Stimulated activated naive CD8-positive, alpha-beta T cell treated with anti-CD3 and anti-CD28 coated beads, Interleukin-15, amount 100 ng/mL, for 72 hours (primary cell): Measurements from ENCODE around the gene IRF2BP1.
"Not testable (repeated sequence)": the region's sequence is repeated elsewhere in the genome, so short reads cannot be mapped to it uniquely, and the experiment has no call there.

Experiments
- ATAC-seq: fragments of 150-1000 bp; cut with Tn5 transposase; 2 replicates; pipeline ENCODE4 v1.10.0; 2021; ENCODE audit warnings: mild to moderate bottlenecking, moderate library complexity
- DNase-seq, 2 donors: peaks; one replicate each; pipeline ENCODE4 v3.0.0; 2021 to 2022
- H3K27ac Mint-ChIP-seq, 2 donors: one replicate each; pipeline ENCODE4 v1.8.0; 2022; ENCODE audit warnings: mild to moderate bottlenecking in 2 of 2, mixed read lengths in 2 of 2, moderate library complexity in 2 of 2
- H3K27me3 Mint-ChIP-seq: one replicate; pipeline ENCODE4 v1.8.0; 2022; ENCODE audit warnings: mixed read lengths
- H3K4me1 Mint-ChIP-seq: one replicate; pipeline ENCODE4 v1.8.0; 2022; ENCODE audit warnings: mild to moderate bottlenecking, mixed read lengths
- H3K4me3 Mint-ChIP-seq, 2 donors: one replicate each; pipeline ENCODE4 v1.8.0; 2022; ENCODE audit warnings: mild to moderate bottlenecking in 2 of 2, mixed read lengths in 2 of 2, moderate library complexity in 1 of 2
- H3K9me3 Mint-ChIP-seq, 2 donors: one replicate each; pipeline ENCODE4 v1.8.0; 2022; ENCODE audit warnings: mixed read lengths in 2 of 2

Gene IRF2BP1

DNA sequence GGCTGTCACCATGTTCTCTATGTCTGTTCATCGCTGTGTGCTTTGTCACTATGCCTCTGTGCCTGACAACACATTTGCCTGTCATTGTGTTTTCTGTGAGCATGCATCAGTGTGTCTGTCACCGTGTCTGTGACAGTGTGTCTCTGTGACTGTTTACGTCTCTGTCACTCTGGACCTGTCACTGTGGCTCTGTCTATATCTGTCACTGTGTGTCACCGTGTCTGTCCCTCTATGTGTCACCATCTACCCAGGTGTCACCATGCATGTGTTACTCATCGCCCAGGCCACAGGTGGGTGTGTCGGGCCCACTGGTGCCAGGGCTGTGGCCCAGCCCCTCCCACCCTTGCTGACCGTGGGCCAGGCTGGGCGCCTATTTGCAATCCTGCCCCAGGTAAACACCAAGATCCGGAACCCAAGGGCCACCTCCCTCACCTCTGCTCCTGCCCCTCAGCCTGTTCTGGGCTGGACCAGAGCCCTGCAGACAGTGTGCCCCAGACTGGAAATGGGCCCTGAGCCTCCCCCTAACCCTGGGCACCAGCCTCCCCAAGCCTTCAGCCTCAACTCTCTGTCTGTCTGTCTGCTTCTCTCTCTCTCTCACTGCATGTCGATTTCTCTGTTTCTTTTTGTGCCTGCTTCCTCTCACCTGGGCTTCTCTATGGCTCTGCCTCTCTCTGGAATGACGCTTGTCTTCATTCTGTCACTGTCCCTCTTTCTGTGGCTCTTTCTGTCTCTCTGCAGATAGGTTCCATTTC is 7.7 kb downstream of the IRF2BP1 start:
- Mint-ChIP-seq H3K9me3 (no peaks in the 10 kb centered on the region), H3K4me1 (peaks cover 39% of the 10 kb centered on the region), H3K4me3 (no peak overlapping the region), H3K27me3 (peaks cover 49% of the 10 kb centered on the region), H3K27ac (no peak overlapping the region)
- DNase-seq = no peak
- ATAC-seq = peak; percentile 76

DNA sequence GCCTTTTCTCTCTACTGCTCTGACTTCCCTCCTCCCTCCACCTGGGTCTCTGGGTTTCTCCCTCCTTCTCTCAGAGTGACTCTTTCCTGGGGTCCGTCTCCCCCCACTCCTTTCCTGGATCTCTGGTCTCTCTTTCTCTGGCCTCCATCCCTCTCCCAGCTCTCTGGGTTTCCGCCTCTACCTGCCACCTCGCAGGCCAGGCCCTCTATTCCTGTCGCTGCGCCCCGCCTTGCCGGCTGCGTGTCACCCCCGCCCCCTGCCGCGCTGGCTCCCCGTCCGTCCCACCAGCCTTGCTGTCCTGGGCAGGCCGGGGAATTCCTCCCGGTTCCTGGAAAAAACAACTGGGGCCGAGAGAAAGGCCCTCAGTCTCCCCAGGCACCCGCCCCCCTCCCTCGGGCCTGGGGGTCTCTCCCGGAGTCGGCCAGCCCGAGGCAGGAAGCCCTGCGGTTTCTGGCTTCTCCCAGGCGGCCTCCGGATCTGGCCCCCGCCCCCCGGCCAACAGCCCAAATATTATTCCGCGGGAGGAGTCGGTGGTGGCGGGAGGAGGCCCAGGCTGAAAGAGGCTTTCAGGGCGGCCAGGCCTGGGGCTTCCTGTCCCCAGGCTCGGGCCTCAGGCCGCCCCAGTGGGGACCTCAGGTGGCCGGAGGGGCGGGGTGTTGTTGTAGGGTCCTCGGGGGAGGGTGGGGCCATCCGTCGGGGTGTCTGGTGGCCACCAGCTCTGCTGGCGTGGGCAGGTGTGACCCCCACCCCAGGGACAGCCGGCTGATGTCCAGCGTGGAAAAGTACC is 9.3 kb downstream of the IRF2BP1 start:
- Mint-ChIP-seq H3K27ac (peak overlapping the region in 1 of 2 donors; percentile 59), H3K4me3 (peak overlapping the region; percentile 59 to 66), H3K9me3 (no peaks in the 10 kb centered on the region), H3K27me3 (peaks cover 49% of the 10 kb centered on the region), H3K4me1 (peaks cover 27% of the 10 kb centered on the region)
- ATAC-seq (peak; percentile 54), DNase-seq (peak; percentile 33 to 39)

DNA sequence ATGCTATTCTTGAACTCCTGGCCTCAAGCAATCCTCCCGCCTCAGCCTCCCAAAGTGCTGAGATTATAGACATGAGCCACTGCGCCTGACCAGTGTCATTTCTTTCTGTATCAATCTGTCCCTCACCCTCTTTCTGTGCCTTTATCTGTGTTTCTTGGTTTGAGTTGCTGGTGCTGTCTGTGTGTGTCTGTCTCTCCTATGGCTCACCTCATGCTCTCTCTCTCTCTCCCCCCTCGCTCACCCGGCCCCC is 9.9 kb downstream of the IRF2BP1 start:
- H3K27ac Mint-ChIP-seq = no peak overlapping the region
- H3K27me3 Mint-ChIP-seq = peaks cover 49% of the 10 kb centered on the region
- peaks cover 22% of the 10 kb centered on the region for H3K4me1 Mint-ChIP-seq
- H3K4me3 Mint-ChIP-seq = peak overlapping the region; percentile 59 to 66
- no peak for DNase-seq
- ATAC-seq = peak; percentile 78
- H3K9me3 Mint-ChIP-seq = no peaks in the 10 kb centered on the region

DNA sequence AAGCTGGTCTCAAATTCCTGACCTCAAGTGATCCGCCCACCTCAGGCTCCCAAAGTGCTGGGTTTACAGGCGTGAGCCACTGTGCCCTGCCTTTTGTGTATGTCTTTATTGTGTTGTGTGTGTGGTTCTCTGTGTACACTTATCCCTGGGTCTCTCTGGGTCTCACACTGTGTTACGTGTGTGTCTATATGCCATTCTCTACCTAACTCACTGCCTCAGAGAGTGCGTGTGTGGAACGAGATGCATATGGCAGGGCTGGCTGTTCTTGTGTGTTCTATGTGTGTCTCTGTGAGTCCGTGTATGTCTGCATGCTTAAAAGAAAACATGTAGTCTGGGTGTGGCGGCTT is 11.3 kb downstream of the IRF2BP1 start:
- DNase-seq = no peak
- Mint-ChIP-seq H3K4me1 (peaks cover 20% of the 10 kb centered on the region), H3K27ac (no peak overlapping the region), H3K9me3 (no peaks in the 10 kb centered on the region), H3K27me3 (peaks cover 49% of the 10 kb centered on the region), H3K4me3 (no peak overlapping the region)
- ATAC-seq = no peak

DNA sequence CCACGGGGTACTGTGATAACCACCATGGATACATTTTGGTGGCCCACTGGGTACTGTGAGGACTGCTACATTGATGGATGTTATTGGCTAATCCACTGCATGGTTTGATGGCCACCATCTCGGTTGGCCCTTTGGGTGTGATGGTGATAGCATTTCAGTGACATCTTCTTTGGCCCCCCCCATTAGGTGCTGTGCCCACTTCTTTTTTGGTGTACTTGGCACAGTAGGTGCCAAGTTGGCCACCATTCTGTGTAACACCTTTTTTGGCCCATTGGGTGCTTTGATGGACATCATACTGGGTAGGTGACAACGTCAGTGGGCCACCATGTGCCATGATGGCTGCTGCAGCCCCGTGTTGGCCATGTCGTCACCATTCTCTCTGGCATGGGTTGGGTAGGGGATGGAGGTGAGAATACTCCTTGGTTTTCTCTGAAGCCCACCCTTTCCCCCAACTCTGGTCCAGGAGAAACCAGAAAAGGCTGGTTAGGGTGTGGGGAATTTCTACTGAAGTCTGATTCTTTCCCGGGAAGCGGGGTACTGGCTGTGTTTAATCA is 12.6 kb downstream of the IRF2BP1 start:
- DNase-seq (no peak), ATAC-seq (no peak)
- H3K27me3 Mint-ChIP-seq = peaks cover 43% of the 10 kb centered on the region

DNA sequence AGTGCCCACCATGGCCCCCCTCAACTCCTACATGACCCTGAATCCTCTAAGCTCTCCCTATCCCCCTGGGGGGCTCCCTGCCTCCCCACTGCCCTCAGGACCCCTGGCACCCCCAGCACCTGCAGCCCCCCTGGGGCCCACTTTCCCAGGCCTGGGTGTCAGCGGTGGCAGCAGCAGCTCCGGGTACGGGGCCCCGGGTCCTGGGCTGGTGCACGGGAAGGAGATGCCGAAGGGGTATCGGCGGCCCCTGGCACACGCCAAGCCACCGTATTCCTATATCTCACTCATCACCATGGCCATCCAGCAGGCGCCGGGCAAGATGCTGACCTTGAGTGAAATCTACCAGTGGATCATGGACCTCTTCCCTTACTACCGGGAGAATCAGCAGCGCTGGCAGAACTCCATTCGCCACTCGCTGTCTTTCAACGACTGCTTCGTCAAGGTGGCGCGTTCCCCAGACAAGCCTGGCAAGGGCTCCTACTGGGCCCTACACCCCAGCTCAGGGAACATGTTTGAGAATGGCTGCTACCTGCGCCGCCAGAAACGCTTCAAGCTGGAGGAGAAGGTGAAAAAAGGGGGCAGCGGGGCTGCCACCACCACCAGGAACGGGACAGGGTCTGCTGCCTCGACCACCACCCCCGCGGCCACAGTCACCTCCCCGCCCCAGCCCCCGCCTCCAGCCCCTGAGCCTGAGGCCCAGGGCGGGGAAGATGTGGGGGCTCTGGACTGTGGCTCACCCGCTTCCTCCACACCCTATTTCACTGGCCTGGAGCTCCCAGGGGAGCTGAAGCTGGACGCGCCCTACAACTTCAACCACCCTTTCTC is 13.6 kb downstream of the IRF2BP1 start:
- Mint-ChIP-seq H3K9me3 (no peaks in the 10 kb centered on the region), H3K4me1 (peaks cover 9% of the 10 kb centered on the region), H3K4me3 (no peak overlapping the region), H3K27me3 (peaks cover 34% of the 10 kb centered on the region), H3K27ac (no peak overlapping the region)
- DNase-seq (no peak), ATAC-seq (no peak)

More for the DNA sequence above, 12.6 kb downstream of the IRF2BP1 start:
- no peak overlapping the region for H3K4me3 Mint-ChIP-seq
- no peak overlapping the region for H3K27ac Mint-ChIP-seq
- H3K9me3 Mint-ChIP-seq = no peaks in the 10 kb centered on the region
- H3K4me1 Mint-ChIP-seq = peaks cover 15% of the 10 kb centered on the region

DNA sequence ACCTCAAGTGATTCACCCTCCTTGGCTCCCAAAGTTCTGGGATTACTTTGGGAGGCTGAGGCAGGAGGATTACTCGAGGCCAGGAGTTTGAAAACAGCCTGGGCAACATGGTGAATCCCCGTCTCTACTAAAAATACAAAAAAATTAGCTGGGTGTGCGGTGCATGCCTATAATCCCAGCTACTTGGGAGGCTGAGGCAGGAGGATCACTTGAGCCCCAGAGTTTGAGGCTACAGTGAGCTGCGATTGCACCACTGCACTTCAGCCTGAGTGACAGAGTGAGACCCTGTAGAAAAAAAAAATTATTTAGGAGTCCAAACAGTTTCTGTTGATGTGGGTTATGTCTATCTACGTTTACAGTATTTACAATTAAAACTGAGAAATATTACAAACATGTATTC is 15.1 kb downstream of the IRF2BP1 start:
- peaks cover 39% of the 10 kb centered on the region for H3K27me3 Mint-ChIP-seq
- H3K4me3 Mint-ChIP-seq = no peak overlapping the region
- no peak overlapping the region for H3K27ac Mint-ChIP-seq
- no peaks in the 10 kb centered on the region for H3K9me3 Mint-ChIP-seq
- ATAC-seq (no peak), DNase-seq (no peak)
- peaks cover under 1% of the 10 kb centered on the region for H3K4me1 Mint-ChIP-seq

DNA sequence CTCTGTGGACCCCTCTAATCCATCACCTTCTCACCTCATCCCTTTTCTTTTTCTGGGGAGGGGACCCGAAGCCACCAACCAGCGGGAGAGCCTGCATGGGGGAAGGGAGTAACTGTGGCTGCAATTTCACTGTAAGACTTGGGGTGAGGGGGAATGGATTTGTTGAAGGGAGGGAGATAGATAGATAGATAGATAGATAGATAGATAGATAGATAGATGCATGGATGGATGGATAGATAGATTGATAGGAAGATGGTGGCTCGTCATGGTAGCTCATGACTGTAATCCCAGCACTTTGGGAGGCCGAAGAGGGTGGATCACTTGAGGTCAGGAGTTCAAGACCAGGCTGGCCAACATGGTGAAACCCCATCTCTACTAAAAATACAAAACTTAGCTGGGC is 18.7 kb downstream of the IRF2BP1 start:
- H3K4me1 Mint-ChIP-seq = peaks cover 18% of the 10 kb centered on the region
- H3K27ac Mint-ChIP-seq, DNase-seq, H3K9me3 Mint-ChIP-seq, H3K4me3 Mint-ChIP-seq, ATAC-seq: not testable (repeated sequence)
- H3K27me3 Mint-ChIP-seq = peaks cover 43% of the 10 kb centered on the region

DNA sequence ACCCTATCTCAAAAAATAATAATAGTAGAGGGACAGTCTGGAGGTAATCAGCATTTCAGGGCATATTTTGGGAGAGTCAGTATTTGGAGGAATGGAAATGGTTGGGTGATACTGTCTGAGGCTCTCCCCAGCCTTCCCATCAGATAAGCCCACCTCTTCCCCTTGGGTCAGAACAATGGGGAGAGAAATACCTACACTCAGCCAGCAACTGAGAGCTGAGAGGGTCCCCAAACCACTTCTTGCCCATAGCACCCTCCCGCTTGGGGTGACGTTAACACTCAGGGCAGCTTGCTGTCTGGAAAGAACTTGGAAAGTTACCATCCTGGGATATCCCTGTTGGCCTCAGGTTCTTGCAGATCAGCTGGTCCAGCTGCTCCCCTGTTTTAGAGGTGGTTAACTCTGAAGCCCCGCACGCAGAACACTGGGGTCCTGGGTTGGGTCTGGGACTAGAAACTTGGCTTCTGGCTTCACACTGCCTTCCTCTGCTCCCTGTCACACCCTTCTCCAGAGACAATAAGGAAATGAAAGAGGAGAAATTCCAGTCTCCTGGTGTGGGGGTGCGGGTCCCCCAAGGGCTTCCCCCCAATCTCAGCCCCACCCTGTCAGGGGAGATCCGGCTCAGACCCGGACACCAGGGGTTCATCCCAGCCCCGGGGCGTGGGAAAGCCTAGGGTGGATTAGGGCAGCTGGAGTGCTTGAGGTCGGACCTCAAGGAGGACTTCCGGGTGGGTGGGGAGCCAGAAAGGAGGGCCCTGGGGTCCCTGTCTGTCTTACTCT is 19.4 kb downstream of the IRF2BP1 start:
- H3K4me1 Mint-ChIP-seq = peaks cover 25% of the 10 kb centered on the region
- DNase-seq (no peak), ATAC-seq (no peak)
- H3K27ac Mint-ChIP-seq = no peak overlapping the region
- peaks cover 43% of the 10 kb centered on the region for H3K27me3 Mint-ChIP-seq
- no peak overlapping the region for H3K4me3 Mint-ChIP-seq
- H3K9me3 Mint-ChIP-seq = no peaks in the 10 kb centered on the region

DNA sequence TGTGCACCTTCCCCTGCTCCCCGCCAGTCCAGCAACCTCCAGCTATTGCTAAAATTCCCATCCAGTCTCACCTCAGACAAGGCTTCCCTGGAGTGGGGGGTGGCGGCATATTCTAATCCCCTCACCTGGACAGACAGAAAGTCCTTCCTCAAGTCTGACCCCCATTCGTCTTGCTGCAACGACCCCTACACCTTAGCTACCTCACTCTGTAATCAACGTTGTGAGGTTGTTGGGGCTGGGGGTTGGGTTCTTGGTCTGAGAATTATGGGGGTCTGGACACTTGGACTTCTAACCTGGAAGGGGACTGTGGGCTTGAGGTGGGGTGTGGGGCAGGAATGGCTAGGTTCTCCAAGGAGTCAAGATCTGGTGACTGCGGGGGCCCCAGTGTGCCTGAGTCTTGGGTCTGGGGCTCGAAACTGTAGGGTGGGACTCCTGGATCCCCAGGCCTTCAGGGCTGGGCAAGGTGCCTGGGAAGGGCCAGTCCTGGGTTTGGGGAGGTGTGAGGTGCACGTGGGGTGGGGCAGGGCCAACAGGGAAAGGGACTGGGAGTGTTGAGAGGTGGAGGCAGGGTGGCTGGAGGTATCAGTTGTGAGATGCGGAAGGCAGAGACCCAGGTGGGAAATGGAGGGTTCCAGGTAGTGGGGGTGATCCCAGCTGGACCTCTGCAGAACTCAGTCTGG is 20.5 kb downstream of the IRF2BP1 start:
- Mint-ChIP-seq H3K9me3 (no peaks in the 10 kb centered on the region), H3K4me1 (peaks cover 34% of the 10 kb centered on the region), H3K4me3 (no peak overlapping the region), H3K27me3 (peaks cover 43% of the 10 kb centered on the region), H3K27ac (no peak overlapping the region)
- ATAC-seq (no peak), DNase-seq (no peak)

DNA sequence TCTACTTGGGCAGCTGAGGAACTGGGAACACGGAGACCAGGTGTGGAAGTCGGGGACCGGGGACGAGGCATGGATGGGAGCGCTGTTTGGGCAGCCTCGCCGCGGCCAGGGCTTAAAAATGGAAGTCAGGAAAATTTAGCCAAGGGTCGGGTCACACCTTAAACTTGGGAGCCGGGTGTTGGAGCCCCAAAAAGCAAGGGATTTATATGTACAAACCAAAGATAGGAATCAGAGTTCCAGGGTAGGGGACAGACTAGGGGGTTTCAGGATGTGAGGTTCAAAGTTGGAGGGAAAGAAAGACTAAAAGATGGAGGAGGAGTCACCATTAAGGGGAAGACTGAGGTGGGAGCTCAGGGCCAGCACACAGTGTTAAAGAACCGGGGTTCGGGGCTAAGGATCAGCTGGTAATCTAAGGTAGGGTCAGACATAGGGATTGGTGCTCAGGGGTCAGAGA is 21.3 kb downstream of the IRF2BP1 start:
- Mint-ChIP-seq H3K4me3 (peak overlapping the region; percentile 70 to 75), H3K4me1 (peaks cover 39% of the 10 kb centered on the region), H3K27me3 (peaks cover 43% of the 10 kb centered on the region), H3K27ac (no peak overlapping the region), H3K9me3 (no peaks in the 10 kb centered on the region)
- no peak for ATAC-seq
- DNase-seq = no peak

DNA sequence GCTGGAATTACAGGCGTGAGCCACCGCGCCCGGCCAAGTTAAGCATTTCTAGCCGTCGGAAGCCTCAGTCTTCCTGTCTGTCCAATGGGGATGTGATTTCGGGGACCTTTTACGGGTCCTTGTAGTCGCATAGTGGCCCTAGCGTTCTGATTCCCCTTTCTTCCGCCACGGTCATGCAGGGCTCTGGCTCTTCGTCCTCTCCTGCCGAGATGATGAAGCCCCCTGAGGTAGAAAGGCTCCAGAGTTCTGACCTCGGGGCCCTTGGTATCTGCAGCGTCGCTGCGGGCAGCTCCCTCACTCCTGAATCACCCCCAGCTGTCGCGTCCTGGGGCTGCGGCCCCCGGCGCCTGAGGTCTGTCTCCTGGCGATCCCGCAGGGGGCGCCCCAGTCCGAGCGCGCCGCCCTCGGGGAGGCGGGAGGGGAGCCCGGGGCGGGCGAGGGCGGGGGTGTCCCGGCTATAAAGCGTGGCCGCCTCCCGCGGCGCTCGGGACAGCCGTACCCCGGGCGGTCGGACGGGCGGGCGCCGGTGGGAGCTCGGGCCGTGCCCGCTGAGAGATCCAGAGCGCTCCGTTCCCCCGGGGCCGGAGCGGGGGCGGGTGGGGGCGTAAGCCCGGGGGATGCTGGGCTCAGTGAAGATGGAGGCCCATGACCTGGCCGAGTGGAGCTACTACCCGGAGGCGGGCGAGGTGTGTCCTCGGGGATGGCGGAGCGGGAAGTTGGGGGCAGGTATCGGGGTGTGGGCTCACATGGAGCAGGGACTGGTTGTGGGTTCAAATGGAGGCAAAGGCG is 21.9 kb downstream of the IRF2BP1 start, which contains the start of gene FOXA3:
TSS of gene FOXA3 (plus strand) at position 487 of the 789 bp plus-strand sequence. CDS start at position 618, 131 bp downstream.
- Mint-ChIP-seq H3K4me1 (peaks cover 39% of the 10 kb centered on the region), H3K4me3 (peak within 1 kb of the TSS; percentile 94 to 98), H3K27ac (peak within 1 kb of the TSS; percentile 94 to 96), H3K27me3 (peaks cover 43% of the 10 kb centered on the region), H3K9me3 (no peaks in the 10 kb centered on the region)
- DNase-seq (peak; percentile 71 to 77), ATAC-seq (peak; percentile 54)

DNA sequence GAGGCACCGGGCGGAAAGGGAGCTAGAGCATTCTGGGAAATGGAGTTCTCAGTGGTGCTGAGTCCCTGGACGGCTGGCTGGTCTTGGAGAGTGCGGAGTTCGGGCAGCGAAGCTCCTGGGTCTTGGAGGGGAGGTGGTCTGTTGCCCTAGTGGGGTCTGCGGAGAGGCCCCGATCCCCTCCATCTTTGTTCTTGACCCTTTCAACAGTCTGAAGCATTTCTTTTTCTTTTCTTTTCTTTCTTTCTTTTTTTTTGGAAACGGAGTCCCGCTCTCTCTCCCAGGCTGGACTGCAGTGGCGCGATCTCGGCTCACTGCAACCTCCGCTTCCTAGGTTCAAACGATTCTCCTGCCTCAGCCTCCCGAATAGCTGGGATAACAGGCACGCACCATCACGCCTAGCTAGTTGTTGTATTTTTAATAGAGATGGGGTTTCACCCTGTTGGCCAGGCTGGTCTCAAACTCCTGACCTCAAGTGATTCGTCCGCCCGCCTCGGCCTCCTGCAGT is 22.6 kb downstream of the IRF2BP1 start:
- H3K4me1 Mint-ChIP-seq = peaks cover 41% of the 10 kb centered on the region
- ATAC-seq (no peak), DNase-seq (no peak)
- no peaks in the 10 kb centered on the region for H3K9me3 Mint-ChIP-seq
- H3K27me3 Mint-ChIP-seq = peaks cover 43% of the 10 kb centered on the region
- H3K4me3 Mint-ChIP-seq = peak overlapping the region; percentile 94 to 98
- peak overlapping the region; percentile 94 to 96 for H3K27ac Mint-ChIP-seq
